Measurements from ENCODE around the gene NMT1.

Gene NMT1

DNA sequence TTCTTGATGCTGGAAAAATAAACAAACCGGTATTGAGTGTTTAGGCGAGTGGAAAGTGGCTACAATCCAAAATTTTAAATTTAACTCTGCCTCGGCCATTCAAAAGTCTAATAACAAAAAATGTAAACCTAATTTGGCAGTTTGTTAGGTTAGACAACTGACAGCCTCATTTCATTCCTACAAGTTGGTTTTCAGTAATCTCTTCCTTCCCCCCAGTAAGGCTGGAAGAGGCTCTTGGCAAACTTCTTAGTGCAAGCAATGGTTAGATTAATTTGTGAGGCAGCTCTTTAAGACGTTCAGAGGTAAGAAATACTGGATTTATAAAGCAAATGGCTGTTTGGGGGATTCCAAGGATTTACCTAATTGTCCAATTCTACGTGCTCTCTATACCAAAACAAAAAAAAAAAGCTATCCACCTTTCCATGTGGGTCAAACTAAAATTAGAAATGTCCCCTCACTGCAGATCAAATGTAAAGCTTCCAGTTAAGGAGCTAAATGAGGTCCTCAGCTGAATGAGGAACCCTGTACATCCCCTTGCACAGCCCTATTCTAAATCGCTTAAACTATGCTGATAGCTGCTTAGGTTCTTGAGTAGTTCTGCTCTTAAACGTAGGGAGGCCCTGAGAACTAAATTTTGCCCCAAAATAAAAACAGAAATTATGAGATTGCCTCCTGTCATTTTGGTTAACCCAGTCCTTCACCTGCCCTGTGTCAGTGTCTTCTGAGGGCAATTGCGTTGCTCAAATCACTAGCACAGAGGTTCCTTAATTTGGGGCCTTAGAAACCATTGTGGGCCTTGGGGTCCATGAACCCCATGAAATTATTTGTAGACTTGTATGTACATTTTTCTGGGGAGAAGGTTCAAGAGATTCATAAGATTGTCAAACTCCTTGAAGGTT, 90.0 kb downstream of the NMT1 start:
- no peak for DNase-seq
- H3K79me2 ChIP-seq (ENCODE audit: low read length): peaks cover 25% of the 10 kb centered on the region
- no peaks in the 10 kb centered on the region for H3K9me3 ChIP-seq (replicated peaks; ENCODE audit: insufficient read depth, low read length)
- H3K27me3 ChIP-seq (replicated peaks; ENCODE audit: insufficient read depth, low read length): no peaks in the 10 kb centered on the region
- H3K9me2 ChIP-seq (replicated peaks; ENCODE audit: insufficient read depth, low read length): no peaks in the 10 kb centered on the region
- H3K9ac ChIP-seq (ENCODE audit: low read length): no peak overlapping the region
- H4K20me1 ChIP-seq (ENCODE audit: insufficient read depth, low read length): no peaks in the 10 kb centered on the region; the same call in 1 of the 2 replicates
- no peak for TF ChIP-seq EZH2phosphoT487 (IDR thresholded peaks at IDR 0.05; ENCODE audit: low read length)
- no peak for TF ChIP-seq CTCF (IDR thresholded peaks at IDR 0.05; ENCODE audit: low read length)
- TF ChIP-seq EZH2 (optimal IDR thresholded peaks at IDR 0.05; ENCODE audit: low read depth, low read length): no peak
- H2AFZ ChIP-seq (ENCODE audit: low read length): no peak overlapping the region
- peak overlapping the region; percentile 83; the same call in 1 of the 2 replicates for H3K4me3 ChIP-seq (ENCODE audit: low read length)
- no peaks in the 10 kb centered on the region for H3K36me3 ChIP-seq (replicated peaks; ENCODE audit: insufficient read depth, low read length)
- H3F3A ChIP-seq (ENCODE audit: insufficient read depth, low read length): peaks cover 40% of the 10 kb centered on the region
- H3K27ac ChIP-seq (ENCODE audit: low read length): no peak overlapping the region
- H3K4me1 ChIP-seq (ENCODE audit: low read length): peaks cover 13% of the 10 kb centered on the region
- peak overlapping the region; percentile 90 for H3K4me2 ChIP-seq (ENCODE audit: low read depth, low read length)

GRCh38 chr17:45155029-45155428, 93.9 kb downstream of the NMT1 start:
- Histone ChIP-seq H3K27ac (ENCODE audit: low read length) (no peak overlapping the region), H3F3A (ENCODE audit: insufficient read depth, low read length) (peaks cover 21% of the 10 kb centered on the region), H2AFZ (ENCODE audit: low read length) (no peak overlapping the region), H4K20me1 (ENCODE audit: insufficient read depth, low read length) (no peaks in the 10 kb centered on the region; the same call in 1 of the 2 replicates), H3K79me2 (ENCODE audit: low read length) (peaks cover 31% of the 10 kb centered on the region), H3K27me3 (replicated peaks; ENCODE audit: insufficient read depth, low read length) (no peaks in the 10 kb centered on the region), H3K4me1 (ENCODE audit: low read length) (peaks cover 13% of the 10 kb centered on the region), H3K4me3 (ENCODE audit: low read length) (no peak overlapping the region), H3K4me2 (ENCODE audit: low read depth, low read length) (no peak overlapping the region), H3K36me3 (replicated peaks; ENCODE audit: insufficient read depth, low read length) (no peaks in the 10 kb centered on the region), H3K9ac (ENCODE audit: low read length) (no peak overlapping the region), H3K9me3 (replicated peaks; ENCODE audit: insufficient read depth, low read length) (no peaks in the 10 kb centered on the region), H3K9me2 (replicated peaks; ENCODE audit: insufficient read depth, low read length) (no peaks in the 10 kb centered on the region)
- no peak for DNase-seq
- TF ChIP-seq EZH2phosphoT487 (IDR thresholded peaks at IDR 0.05; ENCODE audit: low read length) (no peak), CTCF (IDR thresholded peaks at IDR 0.05; ENCODE audit: low read length) (no peak), EZH2 (optimal IDR thresholded peaks at IDR 0.05; ENCODE audit: low read depth, low read length) (no peak)

DNA sequence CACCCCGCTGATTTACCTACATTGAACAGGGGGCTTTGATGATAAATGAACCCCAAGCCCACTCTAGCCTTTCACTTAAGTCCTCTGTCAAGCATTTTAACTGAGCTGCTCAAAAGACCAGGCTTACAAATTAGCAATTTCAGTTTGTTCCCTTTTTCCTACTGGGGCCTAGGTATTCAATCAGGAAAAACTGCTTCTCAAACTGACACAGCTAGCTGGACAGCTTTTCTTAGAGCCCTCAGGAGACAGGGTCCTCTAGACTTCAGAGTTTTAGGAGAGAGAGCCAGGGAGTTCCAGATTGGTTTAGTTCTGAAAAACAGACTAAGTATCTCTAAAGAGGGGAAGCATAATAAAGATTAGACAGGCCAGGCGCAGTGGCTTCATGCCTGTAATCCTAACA, 94.4 kb downstream of the NMT1 start:
- Histone ChIP-seq H3F3A (ENCODE audit: insufficient read depth, low read length) (peaks cover 16% of the 10 kb centered on the region), H3K4me1 (ENCODE audit: low read length) (peaks cover 13% of the 10 kb centered on the region), H3K27ac (ENCODE audit: low read length) (no peak overlapping the region), H3K9ac (ENCODE audit: low read length) (no peak overlapping the region), H3K4me3 (ENCODE audit: low read length) (no peak overlapping the region), H2AFZ (ENCODE audit: low read length) (no peak overlapping the region), H3K27me3 (replicated peaks; ENCODE audit: insufficient read depth, low read length) (no peaks in the 10 kb centered on the region), H3K79me2 (ENCODE audit: low read length) (peaks cover 35% of the 10 kb centered on the region), H3K4me2 (ENCODE audit: low read depth, low read length) (no peak overlapping the region), H3K9me2 (replicated peaks; ENCODE audit: insufficient read depth, low read length) (no peaks in the 10 kb centered on the region), H3K36me3 (replicated peaks; ENCODE audit: insufficient read depth, low read length) (no peaks in the 10 kb centered on the region), H4K20me1 (ENCODE audit: insufficient read depth, low read length) (no peaks in the 10 kb centered on the region; the same call in 1 of the 2 replicates), H3K9me3 (replicated peaks; ENCODE audit: insufficient read depth, low read length) (no peaks in the 10 kb centered on the region)
- TF ChIP-seq EZH2phosphoT487 (IDR thresholded peaks at IDR 0.05; ENCODE audit: low read length) (no peak), CTCF (IDR thresholded peaks at IDR 0.05; ENCODE audit: low read length) (no peak), EZH2 (optimal IDR thresholded peaks at IDR 0.05; ENCODE audit: low read depth, low read length) (no peak)
- no peak for DNase-seq

Measured in MM.1S (cell line).